DMS 273 treated with DMSO at 0.1 percent for 48 hours (cell line): ENCODE results near the gene FOXO3B.
A peak's percentile ranks its signal among the peaks of the same experiment; 100 is the strongest.
"Not testable (repeated sequence)": the region's sequence is repeated elsewhere in the genome, so short reads cannot be mapped to it uniquely, and the experiment has no call there.

Experiments
- DNase-seq: peaks from one replicate; lab custom pipeline; 2025; lab: John Stamatoyannopoulos, UW

FOXO3B gene

GRCh38 chr17:18681767-18682571, at the start of gene FOXO3B:
Gene FOXO3B, minus strand, starts transcription at chr17:18682314. Its CDS starts 663 bp downstream, at chr17:18681651.
- peak; percentile 80 for DNase-seq

GRCh38 chr17:18723509-18723908, 41.4 kb upstream of the FOXO3B start:
- not testable (repeated sequence) for DNase-seq

GRCh38 chr17:18722612-18723011, 40.5 kb upstream of the FOXO3B start:
- DNase-seq, result not testable (repeated sequence)

- not testable (repeated sequence) for DNase-seq
Measured at GRCh38 chr17:18721775-18722547, 39.8 kb upstream of the FOXO3B start.

- not testable (repeated sequence) for DNase-seq
Measured at GRCh38 chr17:18719428-18720110, 37.5 kb upstream of the FOXO3B start.

- not testable (repeated sequence) for DNase-seq
Measured at GRCh38 chr17:18718643-18719427, 36.7 kb upstream of the FOXO3B start.

- DNase-seq, result not testable (repeated sequence)
Measured at GRCh38 chr17:18712354-18712999, 30.4 kb upstream of the FOXO3B start.

- DNase-seq, result not testable (repeated sequence)
Measured at GRCh38 chr17:18708215-18708614, 26.1 kb upstream of the FOXO3B start.

GRCh38 chr17:18705955-18706354, 23.8 kb upstream of the FOXO3B start:
- not testable (repeated sequence) for DNase-seq

- not testable (repeated sequence) for DNase-seq
Measured at GRCh38 chr17:18698473-18699103, 16.5 kb upstream of the FOXO3B start.

- not testable (repeated sequence) for DNase-seq
Measured at GRCh38 chr17:18695143-18695542, 13.0 kb upstream of the FOXO3B start.

- DNase-seq, result not testable (repeated sequence)
Measured at GRCh38 chr17:18682668-18683067, 554 bp upstream of the FOXO3B start.

- DNase-seq, result not testable (repeated sequence)
Measured at GRCh38 chr17:18677381-18677780, 4.7 kb downstream of the FOXO3B start.

GRCh38 chr17:18676928-18677327, 5.2 kb downstream of the FOXO3B start:
- not testable (repeated sequence) for DNase-seq

GRCh38 chr17:18672395-18673227, 9.5 kb downstream of the FOXO3B start:
- not testable (repeated sequence) for DNase-seq

- DNase-seq, result not testable (repeated sequence)
Measured at GRCh38 chr17:18668625-18669024, 13.5 kb downstream of the FOXO3B start.

- not testable (repeated sequence) for DNase-seq
Measured at GRCh38 chr17:18667535-18667934, 14.6 kb downstream of the FOXO3B start.

- DNase-seq, result not testable (repeated sequence)
Measured at GRCh38 chr17:18666326-18666725, 15.8 kb downstream of the FOXO3B start.

- DNase-seq, result not testable (repeated sequence)
Measured at GRCh38 chr17:18661924-18662624, 20.0 kb downstream of the FOXO3B start.
